G401.6 (cell line): ENCODE data around the gene SPATA20.

Experiments
- FAIRE-seq: peaks from 2 replicates; lab custom pipeline; 2012; peaks lifted over from hg19 to GRCh38; lab: Jason Lieb, UNC

Gene SPATA20

DNA sequence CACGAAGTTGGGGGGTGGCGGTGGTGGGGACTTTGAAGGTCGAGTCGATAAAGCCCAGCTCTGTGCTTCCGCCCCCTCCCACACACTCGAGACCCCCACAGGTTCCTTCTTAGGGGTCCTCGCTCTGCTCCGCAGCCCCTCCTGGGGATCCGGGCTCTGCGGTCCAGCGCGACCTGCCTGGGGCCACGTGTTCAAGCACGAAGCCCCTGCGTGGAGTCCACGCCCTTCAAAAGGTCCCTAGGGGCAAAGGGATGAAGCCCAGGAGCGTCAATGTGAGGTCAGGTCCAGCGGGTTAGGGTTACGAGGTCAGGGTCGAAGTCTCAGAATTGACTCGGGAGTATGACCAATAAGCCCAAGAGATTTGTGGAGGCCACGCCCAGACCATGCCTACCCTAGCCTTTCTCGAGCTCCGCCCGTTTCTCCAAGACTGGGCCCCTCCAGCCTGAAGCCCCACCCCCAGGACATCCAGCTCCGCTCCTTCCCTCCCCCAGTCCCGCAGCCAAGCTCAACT, 12.8 kb downstream of the SPATA20 start:
- no peak for FAIRE-seq

DNA sequence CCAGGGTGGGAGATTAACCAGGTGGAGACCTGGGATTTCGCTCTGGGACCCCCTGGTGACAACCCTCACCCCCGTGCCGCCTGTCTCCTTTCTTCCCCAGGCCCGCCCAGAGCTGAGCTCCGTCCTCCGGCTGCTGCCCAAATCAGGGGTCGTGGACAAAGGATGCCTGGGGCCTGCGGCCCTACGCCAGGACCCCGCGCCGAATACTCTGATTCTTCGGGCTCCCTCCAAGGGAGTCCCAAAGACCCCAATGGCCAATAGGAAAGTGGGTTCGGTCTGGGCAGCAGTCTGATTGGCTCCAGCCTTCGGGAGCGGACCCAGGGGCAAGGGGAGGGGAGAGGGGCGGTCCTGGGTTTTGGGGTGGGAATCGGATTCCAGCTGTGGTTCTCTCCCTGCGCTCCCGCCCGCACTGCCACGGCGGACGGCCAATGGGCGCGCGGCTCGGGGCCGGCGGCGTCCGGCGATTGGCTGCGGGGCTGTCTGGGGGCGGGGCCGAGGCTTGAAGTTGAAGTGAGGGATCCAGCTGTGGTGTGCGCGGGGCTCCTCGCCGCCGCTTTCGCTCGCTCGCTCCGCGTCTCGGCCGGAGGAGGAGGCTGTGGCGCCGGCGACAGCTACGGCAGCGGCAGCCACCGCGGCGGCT, 13.3 kb downstream of the SPATA20 start, which contains the start of gene CACNA1G:
Gene CACNA1G (plus strand): TSS at position 531 of the 640 bp plus-strand sequence. CDS start 745 bp downstream, outside the sequence.
- no peak for FAIRE-seq

DNA sequence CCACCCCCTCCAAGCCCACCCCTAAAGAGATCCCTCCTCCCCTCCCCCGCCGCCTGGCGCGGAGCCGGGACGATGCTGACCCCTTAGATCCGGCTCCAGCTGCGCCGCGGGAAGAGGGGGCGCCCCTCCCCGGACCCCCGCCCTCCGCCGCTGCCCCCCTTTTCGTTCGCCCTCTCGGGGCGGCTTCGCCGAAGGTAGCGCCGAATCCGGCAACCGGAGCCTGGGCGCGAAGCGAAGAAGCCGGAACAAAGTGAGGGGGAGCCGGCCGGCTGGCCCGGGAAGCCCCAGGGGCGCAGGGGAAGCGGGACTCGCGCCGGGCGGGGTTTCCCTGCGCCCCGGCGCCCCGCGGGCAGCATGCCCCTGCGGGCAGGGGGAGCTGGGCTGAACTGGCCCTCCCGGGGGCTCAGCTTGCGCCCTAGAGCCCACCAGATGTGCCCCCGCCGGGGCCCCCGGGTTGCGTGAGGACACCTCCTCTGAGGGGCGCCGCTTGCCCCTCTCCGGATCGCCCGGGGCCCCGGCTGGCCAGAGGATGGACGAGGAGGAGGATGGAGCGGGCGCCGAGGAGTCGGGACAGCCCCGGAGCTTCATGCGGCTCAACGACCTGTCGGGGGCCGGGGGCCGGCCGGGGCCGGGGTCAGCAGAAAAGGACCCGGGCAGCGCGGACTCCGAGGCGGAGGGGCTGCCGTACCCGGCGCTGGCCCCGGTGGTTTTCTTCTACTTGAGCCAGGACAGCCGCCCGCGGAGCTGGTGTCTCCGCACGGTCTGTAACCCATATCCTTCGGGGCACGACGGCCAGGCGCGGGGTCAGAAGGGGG, 14.2 kb downstream of the SPATA20 start:
- FAIRE-seq, result no peak

DNA sequence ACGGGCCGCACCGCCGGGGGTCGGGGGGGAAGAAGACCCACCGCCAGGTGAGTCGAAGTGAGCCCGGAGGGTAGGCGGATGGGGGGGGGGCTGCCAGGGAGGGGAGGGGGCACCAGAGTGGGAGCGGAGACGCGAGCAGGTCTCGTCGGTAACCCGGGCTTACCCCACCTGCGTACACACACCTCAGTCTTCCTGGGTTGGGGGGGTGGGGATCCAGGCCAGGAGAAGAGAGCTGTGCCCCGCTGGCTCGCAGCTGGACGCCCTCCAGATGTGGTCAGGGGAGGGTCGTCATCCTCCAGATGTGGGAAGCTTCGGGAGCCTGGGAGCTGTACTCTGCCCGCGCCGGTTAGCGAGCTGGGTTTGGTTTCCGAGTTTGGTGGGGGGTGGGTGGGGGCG, 14.8 kb downstream of the SPATA20 start:
- FAIRE-seq, result no peak

DNA sequence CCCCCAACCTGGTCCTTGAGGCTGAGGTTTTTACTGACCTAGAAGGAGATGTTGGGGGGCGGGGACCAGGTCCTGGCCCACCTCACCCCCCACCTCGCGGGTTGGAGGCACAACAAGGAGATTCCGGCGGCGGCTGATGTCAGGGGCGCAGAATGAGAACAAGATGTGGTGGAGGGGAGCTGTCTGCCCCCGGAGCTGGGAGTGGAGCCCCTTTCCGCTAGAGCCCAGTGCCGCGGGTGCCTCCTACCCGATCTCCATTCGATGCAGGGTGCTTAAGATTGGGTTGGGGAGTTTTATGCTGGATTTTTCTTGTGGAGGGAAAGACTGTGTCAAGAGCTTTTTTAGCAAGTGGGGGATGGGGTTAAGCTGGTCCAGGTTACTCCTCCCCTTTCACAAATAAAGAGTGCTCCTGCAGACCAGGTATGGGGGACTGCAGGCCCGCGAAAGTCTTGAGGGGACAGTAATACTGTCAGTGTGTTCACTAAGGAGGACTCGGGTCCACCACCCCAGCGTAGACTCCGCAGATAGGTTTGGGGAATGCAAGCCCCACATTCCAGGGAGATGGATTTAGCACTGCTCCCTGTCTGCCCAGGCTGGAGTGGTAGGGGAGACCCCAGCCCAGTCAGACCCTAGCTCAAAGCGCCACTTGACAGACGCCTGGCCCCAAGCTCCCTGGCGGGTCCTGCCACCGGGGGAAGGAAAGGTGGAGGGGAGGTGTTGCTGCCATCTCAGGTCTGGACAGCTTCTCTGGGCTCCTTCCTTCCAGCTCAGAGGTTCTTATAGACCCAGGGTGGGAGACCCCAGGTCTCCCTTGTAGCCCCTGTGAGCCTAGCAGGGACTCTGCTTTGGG, 15.5 kb downstream of the SPATA20 start:
- no peak for FAIRE-seq

DNA sequence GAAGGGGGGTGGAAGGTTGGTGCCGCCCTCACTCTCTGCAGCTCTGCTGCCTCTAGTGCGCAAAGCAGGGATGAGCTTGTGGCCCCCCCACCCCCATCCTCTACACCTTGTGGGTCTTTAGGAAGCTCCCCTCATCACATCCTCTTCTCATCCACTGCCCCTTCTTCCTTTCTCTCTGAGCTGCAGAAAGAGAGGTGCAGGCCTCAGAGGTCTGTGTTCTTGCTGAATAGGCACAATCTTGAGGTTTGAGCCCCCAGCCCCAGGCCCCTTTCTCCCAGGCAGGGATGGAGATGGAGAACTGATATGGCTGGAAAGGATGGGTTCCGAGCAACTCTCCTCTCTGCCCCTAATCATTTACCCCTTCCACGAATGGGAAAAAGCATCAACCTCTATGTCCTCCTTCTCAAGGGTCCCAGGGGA, 16.1 kb downstream of the SPATA20 start:
- FAIRE-seq, result no peak

DNA sequence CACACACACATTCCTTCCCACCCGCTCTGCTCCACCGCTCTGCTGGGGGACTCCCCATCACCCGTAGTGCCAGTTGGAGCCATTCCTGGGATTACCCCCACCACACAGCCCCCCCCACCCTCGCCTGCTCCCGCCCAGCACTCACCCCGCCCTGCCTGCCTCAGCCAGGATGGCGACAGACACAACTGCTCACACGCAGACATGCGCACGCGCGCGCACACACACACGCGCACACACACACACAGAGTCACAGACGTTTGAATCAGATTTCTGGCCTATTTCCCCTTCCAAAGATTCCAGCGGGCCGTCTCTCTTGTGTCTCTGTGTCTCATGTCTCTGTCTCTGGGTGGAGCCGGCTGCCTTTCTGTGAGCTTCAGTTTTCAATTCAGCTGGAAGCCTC, 17.9 kb downstream of the SPATA20 start:
- no peak for FAIRE-seq

DNA sequence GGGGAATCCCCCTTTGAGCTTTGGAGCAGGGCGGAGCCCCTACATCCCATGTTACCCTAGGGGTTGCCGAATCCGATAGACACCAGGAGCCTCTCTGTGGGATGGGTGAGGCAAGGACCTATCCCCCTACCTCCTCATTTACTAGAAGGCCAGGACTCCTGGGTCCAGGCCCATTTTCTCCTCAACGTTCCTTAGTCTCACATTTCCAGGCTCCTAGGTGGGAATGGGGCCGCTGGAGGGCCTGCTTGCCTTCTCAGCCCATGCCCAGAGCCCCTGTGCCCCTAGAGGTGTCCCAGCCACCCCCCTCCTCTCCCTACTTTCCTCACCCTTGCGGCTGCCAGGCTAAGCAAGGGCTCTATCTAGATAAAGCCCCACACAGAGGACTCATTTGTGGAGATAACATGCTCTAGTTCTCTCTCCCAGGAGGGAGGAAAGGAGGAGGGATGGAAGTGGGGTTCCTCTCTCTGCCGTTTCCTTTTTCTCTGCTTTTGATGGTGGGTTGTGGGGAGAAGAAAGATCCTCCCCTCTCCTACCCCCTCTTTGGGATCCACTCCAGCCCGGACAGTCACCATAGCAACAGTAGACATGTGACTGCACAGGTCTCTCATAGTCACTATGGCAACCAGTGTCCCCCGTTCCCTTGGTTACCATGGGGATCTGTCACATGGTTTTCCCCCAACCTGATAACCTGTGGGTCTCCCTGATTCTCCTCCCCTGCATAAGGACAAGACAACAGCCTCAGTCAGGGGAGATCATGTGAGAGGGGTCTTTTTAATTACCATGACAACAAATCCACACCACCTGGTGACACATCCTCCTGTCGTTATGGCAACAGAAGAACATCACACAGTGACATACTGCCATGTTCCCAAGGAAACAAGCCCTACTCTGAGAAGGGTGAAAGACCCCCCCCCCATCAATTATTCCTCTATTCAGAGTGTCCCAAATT, 18.7 kb downstream of the SPATA20 start:
- no peak for FAIRE-seq

DNA sequence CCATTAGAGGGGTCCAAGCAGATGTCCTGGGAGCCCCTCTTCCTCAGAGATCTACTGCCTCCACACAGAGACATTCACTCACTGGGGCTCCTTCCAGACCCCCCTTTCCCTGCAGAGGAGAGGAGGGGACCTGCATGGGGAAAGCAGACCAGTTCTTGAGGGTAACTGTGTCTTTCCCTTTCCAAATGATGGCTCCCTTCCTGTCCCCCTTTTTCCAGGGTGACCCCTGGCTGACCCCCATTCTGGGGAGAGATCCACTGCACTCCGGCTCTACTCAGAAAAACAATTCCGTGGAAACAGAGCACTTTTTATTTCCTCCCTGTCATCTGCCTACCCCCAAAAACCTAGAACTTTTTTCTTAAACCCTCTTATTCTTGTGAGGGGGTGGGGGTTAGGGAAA, 19.9 kb downstream of the SPATA20 start:
- FAIRE-seq, result no peak

DNA sequence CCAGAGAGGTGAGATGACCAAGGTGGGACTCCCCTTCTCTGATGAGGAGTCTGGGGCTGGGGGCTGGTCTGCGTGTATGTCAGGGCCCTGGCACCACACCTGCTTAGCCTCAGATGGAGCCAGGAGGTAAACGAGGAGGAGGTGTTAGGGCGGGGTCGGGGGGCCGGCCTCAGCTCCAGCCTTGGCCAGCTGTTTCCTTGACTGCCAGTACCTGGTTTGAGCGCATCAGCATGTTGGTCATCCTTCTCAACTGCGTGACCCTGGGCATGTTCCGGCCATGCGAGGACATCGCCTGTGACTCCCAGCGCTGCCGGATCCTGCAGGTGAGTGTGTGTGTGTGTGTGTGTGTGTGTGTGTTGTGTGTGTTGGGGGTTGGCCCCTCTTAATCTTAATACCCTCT, 21.7 kb downstream of the SPATA20 start:
- no peak for FAIRE-seq

DNA sequence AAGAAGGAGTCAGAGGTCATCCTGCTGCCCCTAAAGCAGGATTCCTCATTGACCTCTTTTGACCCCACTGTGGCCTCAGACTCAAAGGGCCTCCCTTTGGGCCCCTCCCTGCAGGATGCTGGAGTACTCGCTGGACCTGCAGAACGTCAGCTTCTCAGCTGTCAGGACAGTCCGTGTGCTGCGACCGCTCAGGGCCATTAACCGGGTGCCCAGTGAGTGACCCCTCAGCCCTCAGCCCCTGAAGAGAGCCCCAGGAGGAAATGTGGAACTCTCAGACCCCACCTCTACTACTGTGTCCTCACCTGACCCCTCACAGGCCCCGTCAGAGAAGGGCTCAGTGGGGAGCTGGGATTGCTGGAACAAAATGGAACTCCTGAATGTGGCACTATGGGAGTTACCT, 22.6 kb downstream of the SPATA20 start:
- FAIRE-seq, result no peak

DNA sequence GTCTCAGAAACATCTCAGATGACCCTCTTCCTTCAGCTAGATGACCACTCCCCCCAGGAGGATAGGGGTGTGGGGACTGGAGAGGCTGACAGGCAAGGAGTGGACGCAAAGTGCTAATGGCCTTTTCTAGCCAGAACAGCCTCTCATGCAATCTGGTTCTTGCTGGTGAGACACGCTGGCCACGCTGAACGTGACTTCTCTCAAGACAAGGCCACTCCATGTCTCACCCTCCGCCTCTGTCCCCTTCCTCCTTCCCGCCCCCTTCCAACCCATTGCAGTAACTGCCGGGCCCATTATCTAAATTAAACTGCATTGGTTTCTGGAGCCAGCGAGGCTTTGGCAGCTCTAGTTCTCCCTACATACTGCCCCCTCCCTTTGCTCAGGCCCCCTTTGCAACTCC, 23.1 kb downstream of the SPATA20 start:
- no peak for FAIRE-seq

DNA sequence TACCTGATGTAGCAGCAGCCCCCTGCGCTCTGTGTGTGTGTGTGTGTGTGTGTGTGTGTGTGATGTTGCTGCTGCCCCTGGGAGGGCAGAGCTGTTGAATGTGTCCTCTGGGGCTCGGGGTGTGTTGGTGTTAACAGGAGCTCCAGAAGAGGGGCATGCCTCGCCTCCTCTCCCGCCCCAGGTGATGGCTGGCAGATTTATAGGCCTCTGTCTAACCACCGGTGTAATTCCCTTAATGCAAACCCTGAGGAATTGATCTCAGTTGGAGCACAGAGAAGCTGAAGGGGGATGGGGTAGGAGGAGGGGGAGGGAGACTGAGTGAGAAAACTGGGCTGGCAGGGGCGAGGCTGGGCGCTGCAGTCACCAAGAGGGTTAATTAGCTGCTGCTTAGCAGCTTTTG, 23.6 kb downstream of the SPATA20 start:
- FAIRE-seq, result no peak

DNA sequence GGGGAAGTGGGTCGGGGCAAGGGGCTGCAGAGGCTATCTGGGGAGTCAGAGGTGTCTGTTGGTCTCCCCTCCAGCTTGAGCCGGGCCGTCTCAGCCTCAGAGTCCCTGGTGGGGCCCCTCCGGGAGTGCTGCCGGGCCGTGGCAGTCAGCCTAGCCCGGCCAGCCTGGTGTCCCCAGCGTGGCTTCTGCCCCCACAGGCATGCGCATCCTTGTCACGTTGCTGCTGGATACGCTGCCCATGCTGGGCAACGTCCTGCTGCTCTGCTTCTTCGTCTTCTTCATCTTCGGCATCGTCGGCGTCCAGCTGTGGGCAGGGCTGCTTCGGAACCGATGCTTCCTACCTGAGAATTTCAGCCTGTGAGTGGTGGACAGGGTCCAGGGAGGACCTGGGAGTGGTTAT, 24.7 kb downstream of the SPATA20 start:
- FAIRE-seq, result no peak

DNA sequence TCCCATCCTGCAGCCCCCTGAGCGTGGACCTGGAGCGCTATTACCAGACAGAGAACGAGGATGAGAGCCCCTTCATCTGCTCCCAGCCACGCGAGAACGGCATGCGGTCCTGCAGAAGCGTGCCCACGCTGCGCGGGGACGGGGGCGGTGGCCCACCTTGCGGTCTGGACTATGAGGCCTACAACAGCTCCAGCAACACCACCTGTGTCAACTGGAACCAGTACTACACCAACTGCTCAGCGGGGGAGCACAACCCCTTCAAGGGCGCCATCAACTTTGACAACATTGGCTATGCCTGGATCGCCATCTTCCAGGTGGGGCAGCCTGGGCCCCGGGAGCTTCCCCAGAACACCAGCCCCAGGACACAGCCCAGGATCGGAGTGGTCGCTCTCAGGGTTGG, 25.6 kb downstream of the SPATA20 start:
- FAIRE-seq, result no peak

DNA sequence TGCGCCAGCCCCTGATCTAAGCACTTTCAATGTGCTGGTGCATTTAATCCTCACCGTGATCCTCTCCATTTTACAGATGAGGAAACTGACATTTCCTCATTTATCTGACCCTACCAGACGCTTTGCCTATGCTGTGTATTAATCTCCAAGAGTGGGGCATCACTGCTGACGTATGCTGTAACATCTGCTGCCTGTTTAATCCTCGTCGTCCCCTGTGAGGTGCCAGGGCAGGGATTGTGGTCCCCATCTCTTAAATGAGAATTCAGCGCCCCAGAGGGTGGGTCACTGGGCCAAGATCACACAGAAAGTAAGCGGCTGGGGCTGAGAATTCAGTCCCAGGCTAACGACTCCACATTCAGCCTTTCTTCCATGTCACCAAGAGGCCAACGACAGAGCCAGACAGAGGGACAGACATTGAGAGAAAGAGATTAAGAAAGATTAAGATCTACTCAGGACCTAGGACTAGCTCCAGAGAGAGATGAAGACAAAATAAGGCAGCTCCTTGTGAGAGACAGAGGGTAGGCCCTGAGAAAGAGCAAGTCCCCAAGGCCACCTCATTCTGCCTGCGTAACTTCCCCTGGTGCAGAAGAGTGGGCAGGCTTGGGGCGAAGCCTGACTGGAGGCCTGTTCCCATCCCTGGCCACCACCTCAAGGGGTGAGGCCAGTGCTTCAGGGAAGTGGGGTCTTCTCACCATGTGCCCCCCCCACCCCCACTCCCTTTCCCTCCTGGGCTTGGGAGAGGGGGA, 27.1 kb downstream of the SPATA20 start:
- no peak for FAIRE-seq

DNA sequence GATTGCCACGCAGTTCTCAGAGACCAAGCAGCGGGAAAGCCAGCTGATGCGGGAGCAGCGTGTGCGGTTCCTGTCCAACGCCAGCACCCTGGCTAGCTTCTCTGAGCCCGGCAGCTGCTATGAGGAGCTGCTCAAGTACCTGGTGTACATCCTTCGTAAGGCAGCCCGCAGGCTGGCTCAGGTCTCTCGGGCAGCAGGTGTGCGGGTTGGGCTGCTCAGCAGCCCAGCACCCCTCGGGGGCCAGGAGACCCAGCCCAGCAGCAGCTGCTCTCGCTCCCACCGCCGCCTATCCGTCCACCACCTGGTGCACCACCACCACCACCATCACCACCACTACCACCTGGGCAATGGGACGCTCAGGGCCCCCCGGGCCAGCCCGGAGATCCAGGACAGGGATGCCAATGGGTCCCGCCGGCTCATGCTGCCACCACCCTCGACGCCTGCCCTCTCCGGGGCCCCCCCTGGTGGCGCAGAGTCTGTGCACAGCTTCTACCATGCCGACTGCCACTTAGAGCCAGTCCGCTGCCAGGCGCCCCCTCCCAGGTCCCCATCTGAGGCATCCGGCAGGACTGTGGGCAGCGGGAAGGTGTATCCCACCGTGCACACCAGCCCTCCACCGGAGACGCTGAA, 28.7 kb downstream of the SPATA20 start:
- no peak for FAIRE-seq

DNA sequence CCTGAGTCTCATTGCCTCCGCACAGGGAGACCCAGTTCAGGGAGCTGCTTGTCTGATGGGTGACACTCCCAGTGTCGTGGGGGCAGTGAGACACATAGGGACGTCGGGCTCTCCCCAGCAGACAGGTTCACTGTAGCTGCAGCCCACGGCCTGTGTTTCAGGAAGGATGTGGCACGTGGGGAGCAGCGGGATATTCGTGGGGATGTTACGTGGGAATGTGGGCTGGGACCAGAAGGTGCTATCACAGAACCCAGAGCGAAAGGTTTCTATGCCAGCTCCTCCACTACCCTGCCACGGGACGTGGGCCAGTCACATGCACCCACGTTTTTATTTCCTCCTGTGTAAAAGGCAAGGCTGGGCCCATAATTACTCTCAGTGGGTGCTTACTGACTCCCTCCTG, 29.9 kb downstream of the SPATA20 start:
- FAIRE-seq, result no peak

DNA sequence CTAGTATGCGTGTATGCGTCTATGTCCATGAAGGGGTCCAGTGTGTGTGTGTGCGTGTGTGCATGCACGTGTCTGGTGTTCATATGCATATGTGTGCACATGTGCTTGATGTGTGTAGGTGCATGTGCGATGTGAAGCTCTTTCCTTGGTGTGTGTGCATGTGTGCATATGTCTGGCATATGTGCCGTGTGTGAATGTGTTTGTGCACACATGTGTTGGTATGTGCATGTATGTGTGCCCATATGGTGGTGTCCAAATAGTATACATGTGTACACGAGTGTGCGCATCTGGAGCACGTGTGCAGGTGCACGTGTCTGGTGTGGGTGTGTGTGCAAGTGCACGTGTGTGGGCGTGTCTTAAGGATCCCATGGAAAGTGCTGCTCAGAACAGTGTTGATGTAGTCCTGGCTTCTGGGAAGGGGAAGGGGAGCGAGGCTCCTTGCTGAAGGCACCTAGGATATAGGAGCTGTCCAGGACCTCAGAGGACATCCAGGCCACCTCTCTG, 30.5 kb downstream of the SPATA20 start:
- no peak for FAIRE-seq

DNA sequence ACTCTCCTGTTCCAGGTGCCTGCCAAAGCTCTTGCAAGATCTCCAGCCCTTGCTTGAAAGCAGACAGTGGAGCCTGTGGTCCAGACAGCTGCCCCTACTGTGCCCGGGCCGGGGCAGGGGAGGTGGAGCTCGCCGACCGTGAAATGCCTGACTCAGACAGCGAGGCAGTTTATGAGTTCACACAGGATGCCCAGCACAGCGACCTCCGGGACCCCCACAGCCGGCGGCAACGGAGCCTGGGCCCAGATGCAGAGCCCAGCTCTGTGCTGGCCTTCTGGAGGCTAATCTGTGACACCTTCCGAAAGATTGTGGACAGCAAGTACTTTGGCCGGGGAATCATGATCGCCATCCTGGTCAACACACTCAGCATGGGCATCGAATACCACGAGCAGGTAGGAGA, 31.2 kb downstream of the SPATA20 start:
- no peak for FAIRE-seq
